Measurements from ENCODE around the gene NOG.
A peak's percentile ranks its signal among the peaks of the same experiment; 100 is the strongest.

NOG gene

DNA sequence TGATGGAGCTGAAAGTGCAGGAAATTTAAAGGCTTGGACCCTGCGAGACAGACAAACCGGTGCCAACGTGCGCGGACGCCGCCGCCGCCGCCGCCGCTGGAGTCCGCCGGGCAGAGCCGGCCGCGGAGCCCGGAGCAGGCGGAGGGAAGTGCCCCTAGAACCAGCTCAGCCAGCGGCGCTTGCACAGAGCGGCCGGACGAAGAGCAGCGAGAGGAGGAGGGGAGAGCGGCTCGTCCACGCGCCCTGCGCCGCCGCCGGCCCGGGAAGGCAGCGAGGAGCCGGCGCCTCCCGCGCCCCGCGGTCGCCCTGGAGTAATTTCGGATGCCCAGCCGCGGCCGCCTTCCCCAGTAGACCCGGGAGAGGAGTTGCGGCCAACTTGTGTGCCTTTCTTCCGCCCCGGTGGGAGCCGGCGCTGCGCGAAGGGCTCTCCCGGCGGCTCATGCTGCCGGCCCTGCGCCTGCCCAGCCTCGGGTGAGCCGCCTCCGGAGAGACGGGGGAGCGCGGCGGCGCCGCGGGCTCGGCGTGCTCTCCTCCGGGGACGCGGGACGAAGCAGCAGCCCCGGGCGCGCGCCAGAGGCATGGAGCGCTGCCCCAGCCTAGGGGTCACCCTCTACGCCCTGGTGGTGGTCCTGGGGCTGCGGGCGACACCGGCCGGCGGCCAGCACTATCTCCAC is at the start of gene NOG:
Gene NOG, plus strand, starts transcription at position 54 of the 674 bp plus-strand sequence. Its CDS starts 525 bp downstream, at position 579.
- DNase-seq (ENCODE audit: low read depth), result peak; percentile 22
- H3K4me3 ChIP-seq (ENCODE audit: low read depth, low read length), result no peak within 1 kb of the TSS
- TF ChIP-seq, protein P1, sequence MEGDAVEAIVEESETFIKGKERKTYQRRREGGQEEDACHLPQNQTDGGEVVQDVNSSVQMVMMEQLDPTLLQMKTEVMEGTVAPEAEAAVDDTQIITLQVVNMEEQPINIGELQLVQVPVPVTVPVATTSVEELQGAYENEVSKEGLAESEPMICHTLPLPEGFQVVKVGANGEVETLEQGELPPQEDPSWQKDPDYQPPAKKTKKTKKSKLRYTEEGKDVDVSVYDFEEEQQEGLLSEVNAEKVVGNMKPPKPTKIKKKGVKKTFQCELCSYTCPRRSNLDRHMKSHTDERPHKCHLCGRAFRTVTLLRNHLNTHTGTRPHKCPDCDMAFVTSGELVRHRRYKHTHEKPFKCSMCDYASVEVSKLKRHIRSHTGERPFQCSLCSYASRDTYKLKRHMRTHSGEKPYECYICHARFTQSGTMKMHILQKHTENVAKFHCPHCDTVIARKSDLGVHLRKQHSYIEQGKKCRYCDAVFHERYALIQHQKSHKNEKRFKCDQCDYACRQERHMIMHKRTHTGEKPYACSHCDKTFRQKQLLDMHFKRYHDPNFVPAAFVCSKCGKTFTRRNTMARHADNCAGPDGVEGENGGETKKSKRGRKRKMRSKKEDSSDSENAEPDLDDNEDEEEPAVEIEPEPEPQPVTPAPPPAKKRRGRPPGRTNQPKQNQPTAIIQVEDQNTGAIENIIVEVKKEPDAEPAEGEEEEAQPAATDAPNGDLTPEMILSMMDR (IDR thresholded peaks at IDR 0.05; ENCODE audit: insufficient read depth, low read depth, low read length, missing control alignments), result no peak

DNA sequence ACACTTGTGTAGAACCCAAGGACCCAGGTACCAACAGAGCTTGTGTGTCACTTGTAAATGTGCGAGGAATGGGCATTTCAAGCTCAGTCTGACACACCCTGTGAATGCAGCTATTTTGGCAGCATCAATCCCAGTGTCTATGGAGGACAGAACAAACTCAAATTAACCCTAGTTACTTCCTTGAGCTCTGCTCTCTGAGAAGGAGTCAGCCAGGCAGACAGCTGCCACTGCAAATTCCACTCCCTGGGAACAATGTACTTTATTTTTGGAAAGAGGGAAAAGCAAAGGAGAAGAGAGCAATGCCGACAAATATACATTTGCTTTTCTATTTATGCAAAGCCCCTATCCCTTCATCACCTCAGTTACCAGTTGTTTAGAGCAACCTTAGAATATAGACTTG is 48.4 kb upstream of the NOG start:
- no peak for DNase-seq (ENCODE audit: low read depth)
- TF ChIP-seq, protein P1 (IDR thresholded peaks at IDR 0.05; ENCODE audit: insufficient read depth, low read depth, low read length, missing control alignments), result no peak
- H3K4me3 ChIP-seq (ENCODE audit: low read depth, low read length), result no peak overlapping the region

DNA sequence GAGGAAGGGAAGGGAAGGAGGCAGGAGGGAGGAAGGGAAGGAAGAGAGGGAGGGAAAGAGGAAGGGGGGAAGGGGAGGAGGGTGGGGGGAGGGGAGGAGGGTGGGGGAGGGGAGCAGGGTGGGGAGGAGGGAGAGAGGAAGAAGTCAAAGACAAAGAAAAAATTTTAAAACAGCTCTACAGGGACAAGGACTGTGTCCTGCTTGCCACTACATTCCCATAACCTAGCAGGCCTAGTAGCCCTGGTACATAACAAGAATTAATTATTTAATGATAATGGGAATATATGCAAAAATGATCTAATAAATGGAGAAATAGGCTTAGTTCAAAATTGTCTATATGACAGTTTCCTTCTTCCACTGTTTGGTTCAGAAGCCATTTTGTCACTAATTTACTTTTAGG is 47.6 kb upstream of the NOG start:
- no peak overlapping the region for H3K4me3 ChIP-seq (ENCODE audit: low read depth, low read length)
- DNase-seq (ENCODE audit: low read depth), result no peak
- TF ChIP-seq, protein P1 (IDR thresholded peaks at IDR 0.05; ENCODE audit: insufficient read depth, low read depth, low read length, missing control alignments), result no peak

DNA sequence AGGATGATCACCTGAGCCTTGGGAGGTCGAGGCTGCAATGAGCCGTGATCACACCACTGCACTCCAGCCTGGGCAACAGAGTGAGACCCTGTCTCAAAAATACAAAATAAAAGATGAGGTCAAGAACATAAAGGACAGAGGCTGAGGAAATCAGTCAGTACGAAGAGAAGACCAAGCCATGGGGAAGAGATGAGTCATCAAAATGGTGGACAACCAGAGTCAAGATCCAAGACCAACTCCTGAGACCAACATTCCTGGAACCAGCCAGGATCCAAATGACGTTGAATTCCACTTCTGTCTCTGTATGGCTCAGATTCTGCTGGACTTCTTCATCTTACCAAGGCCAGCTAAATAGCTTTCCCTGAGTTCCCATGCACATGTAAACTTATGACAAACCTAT is 44.8 kb upstream of the NOG start:
- no peak for DNase-seq (ENCODE audit: low read depth)
- TF ChIP-seq, protein P1 (IDR thresholded peaks at IDR 0.05; ENCODE audit: insufficient read depth, low read depth, low read length, missing control alignments), result no peak
- H3K4me3 ChIP-seq (ENCODE audit: low read depth, low read length), result no peak overlapping the region

DNA sequence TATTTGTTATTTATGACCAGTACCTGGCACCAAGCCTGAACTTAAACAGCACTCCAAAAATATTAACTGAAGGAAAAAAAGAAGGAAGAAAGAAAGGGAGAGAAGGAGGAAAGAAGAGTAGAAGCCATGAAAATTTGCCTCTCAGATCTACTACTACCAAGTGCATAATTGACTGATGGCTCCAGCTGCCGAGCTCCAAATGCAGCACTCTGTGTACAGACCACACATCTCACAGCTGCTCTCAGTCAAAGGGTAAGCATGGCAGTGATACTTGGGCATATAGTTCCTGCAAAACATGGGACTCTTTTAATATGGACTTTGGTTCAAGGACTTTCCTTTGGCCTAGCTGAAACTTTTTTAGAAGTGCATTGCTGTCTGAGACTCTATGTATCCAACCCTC is 44.0 kb upstream of the NOG start:
- DNase-seq (ENCODE audit: low read depth), result no peak
- TF ChIP-seq, protein P1 (IDR thresholded peaks at IDR 0.05; ENCODE audit: insufficient read depth, low read depth, low read length, missing control alignments), result no peak
- H3K4me3 ChIP-seq (ENCODE audit: low read depth, low read length), result no peak overlapping the region

DNA sequence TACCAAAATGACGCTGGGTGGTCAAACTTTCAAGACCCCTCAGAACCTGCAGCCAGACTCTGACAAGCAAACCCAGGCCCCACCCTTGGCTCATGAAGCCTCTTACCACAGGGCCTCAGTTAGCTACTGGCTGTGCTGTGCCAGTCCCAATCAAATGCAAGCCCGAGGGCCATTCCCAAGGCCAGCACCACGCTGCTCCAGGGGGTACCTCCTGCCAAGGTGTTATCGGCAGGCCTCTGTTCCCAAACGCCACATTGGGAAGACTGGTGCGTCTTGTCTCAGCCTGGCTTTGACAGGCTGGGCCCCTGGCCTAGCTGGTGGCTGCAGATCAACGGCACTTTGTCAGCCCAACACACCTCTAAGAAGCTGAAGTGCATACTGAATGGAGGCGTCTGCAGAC is 35.8 kb upstream of the NOG start:
- no peak overlapping the region for H3K4me3 ChIP-seq (ENCODE audit: low read depth, low read length)
- DNase-seq (ENCODE audit: low read depth), result no peak
- TF ChIP-seq, protein P1 (IDR thresholded peaks at IDR 0.05; ENCODE audit: insufficient read depth, low read depth, low read length, missing control alignments), result no peak

DNA sequence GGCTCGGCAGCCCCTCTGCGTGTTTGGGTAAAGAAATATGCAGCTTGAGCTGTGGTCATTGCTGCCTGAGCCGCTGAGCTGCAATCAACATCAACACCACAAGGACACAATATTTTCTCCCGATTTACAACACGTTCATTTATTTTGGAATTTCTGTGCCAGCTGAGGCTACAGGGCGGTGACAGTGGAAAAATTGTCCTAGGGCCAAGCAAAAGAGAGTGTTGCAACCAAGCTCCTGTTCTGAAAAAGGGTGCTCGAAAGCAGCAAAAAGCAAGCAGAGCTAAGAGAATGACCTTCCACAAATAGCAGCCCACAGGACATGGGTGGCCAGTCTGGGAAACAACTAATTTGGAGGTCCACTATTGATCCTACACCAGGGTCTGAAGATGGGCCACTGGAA is 35.4 kb upstream of the NOG start:
- TF ChIP-seq, protein P1 (IDR thresholded peaks at IDR 0.05; ENCODE audit: insufficient read depth, low read depth, low read length, missing control alignments), result no peak
- DNase-seq (ENCODE audit: low read depth), result no peak
- H3K4me3 ChIP-seq (ENCODE audit: low read depth, low read length), result no peak overlapping the region
